Left renal pelvis (tissue), 4 donors: ENCODE measurements around the gene MPRIP. TPM values are rescaled to one million over a fixed set of nuclear protein-coding genes. Genes with fewer than 3 reads are reported as not detected.
A peak's percentile ranks its signal among the peaks of the same experiment; 100 is the strongest.

Experiments
- DNase-seq, 4 donors: peaks; one replicate each; pipeline ENCODE4 v3.0.0-alpha.2; 2013; ENCODE audit warnings: low read depth in 4 of 4, low spot score in 3 of 4
- polyA plus RNA-seq, 4 donors: library from polyadenylated mRNA; unstranded; fragments of 120-200 nt; gene quantifications; one replicate each; pipeline ENCODE4 v1.2.1, GENCODE V29; 2013; ENCODE audit not compliant: insufficient read length in 4 of 4

Gene MPRIP
- polyA plus RNA-seq, 4 donors: 144 to 180 (median 161) TPM

GRCh38 chr17:17104036-17104435 lies 61.8 kb downstream of the MPRIP start:
- no peak for DNase-seq

GRCh38 chr17:17104494-17104893 lies 62.2 kb downstream of the MPRIP start:
- no peak for DNase-seq

GRCh38 chr17:17105976-17106375 lies 63.7 kb downstream of the MPRIP start:
- DNase-seq: no peak

- no peak for DNase-seq
These were observed 64.5 kb downstream of the MPRIP start for GRCh38 chr17:17106756-17107155.

GRCh38 chr17:17107281-17107680 lies 65.0 kb downstream of the MPRIP start:
- no peak for DNase-seq

- no peak for DNase-seq
These were observed 65.7 kb downstream of the MPRIP start for GRCh38 chr17:17107891-17108431.

GRCh38 chr17:17108451-17109049 lies 66.3 kb downstream of the MPRIP start:
- DNase-seq: no peak

- no peak for DNase-seq
These were observed 67.0 kb downstream of the MPRIP start for GRCh38 chr17:17109256-17109655.

- no peak for DNase-seq
These were observed 67.7 kb downstream of the MPRIP start for GRCh38 chr17:17109907-17110306.

- DNase-seq: no peak
These were observed 68.3 kb downstream of the MPRIP start for GRCh38 chr17:17110520-17110919.

GRCh38 chr17:17111401-17112393 lies 69.4 kb downstream of the MPRIP start:
- no peak for DNase-seq

- DNase-seq: no peak
These were observed 70.5 kb downstream of the MPRIP start for GRCh38 chr17:17112628-17113200.

GRCh38 chr17:17114592-17115225 lies 72.5 kb downstream of the MPRIP start:
- DNase-seq: no peak

- no peak for DNase-seq
These were observed 73.4 kb downstream of the MPRIP start for GRCh38 chr17:17115620-17116019.

GRCh38 chr17:17116406-17116805 lies 74.1 kb downstream of the MPRIP start:
- DNase-seq: no peak

GRCh38 chr17:17117923-17118322 lies 75.7 kb downstream of the MPRIP start:
- no peak for DNase-seq

- no peak for DNase-seq
These were observed 76.1 kb downstream of the MPRIP start for GRCh38 chr17:17118399-17118798.

- DNase-seq: no peak
These were observed 76.8 kb downstream of the MPRIP start for GRCh38 chr17:17119106-17119505.

GRCh38 chr17:17119533-17119932 lies 77.3 kb downstream of the MPRIP start:
- DNase-seq: no peak

- no peak for DNase-seq
These were observed 78.0 kb downstream of the MPRIP start for GRCh38 chr17:17120294-17120693.

GRCh38 chr17:17120701-17121100 lies 78.4 kb downstream of the MPRIP start:
- DNase-seq: peak in 2 of 4 donors; percentile 53 to 71
